Kidney (tissue), 14 donors: Measurements from ENCODE around the gene LMTK2. TPM values are rescaled to one million over a fixed set of nuclear protein-coding genes. Genes with fewer than 3 reads are reported as not detected.

Source experiments
- DNase-seq, 5 donors: peaks; one replicate each; pipeline ENCODE4 v3.0.0-alpha.2; 2013 to 2020
- FAIRE-seq: peaks from 2 replicates; lab custom pipeline; 2012; peaks lifted over from hg19 to GRCh38; lab: Jason Lieb, UNC
- H3K27ac ChIP-seq, 2 donors: one replicate each; pipeline ENCODE4 v1.7.0; 2013; ENCODE audit warnings: low read depth in 2 of 2, low read length in 2 of 2, inconsistent platforms in 1 of 2
- H3K27me3 ChIP-seq: one replicate; pipeline ENCODE4 v1.7.1; 2013; ENCODE audit warnings: low read length, inconsistent platforms; ENCODE audit not compliant: control insufficient read depth, insufficient read depth
- H3K36me3 ChIP-seq, 3 donors: one replicate each; pipeline versions ENCODE4 v1.7.0 to v1.7.1; 2013; ENCODE audit warnings: low read length in 3 of 3, control low read depth in 1 of 3, inconsistent platforms in 1 of 3; ENCODE audit not compliant: insufficient read depth in 3 of 3, control insufficient read depth in 2 of 3
- H3K4me1 ChIP-seq, 3 donors: one replicate each; pipeline versions ENCODE4 v1.7.0 to v1.7.1; 2013; ENCODE audit warnings: low read length in 3 of 3, inconsistent platforms in 1 of 3, low read depth in 1 of 3; ENCODE audit not compliant: control insufficient read depth in 2 of 3, insufficient read depth in 2 of 3
- H3K4me3 ChIP-seq, 3 donors: one replicate each; pipeline versions ENCODE4 v1.7.0 to v1.8.1; 2013; ENCODE audit warnings: low read length in 3 of 3, control low read depth in 1 of 3, inconsistent platforms in 1 of 3
- H3K9ac ChIP-seq, 3 donors: one replicate each; pipeline versions ENCODE4 v1.7.0 to v1.7.1; 2013; ENCODE audit warnings: low read length in 3 of 3, control low read depth in 1 of 3, inconsistent platforms in 1 of 3
- H3K9me3 ChIP-seq, 3 donors: one replicate each; pipeline versions ENCODE4 v1.7.0 to v1.7.1; 2013; ENCODE audit warnings: low read length in 3 of 3, control low read depth in 1 of 3, inconsistent platforms in 1 of 3; ENCODE audit not compliant: control insufficient read depth in 2 of 3, insufficient read depth in 1 of 3
- CTCF ChIP-seq: IDR thresholded peaks from 3 replicates; pipeline ENCODE4 v1.5.1; 2012; ENCODE audit warnings: mild to moderate bottlenecking, moderate library complexity, borderline replicate concordance; ENCODE audit not compliant: insufficient read depth; ENCODE audit errors: extremely low read depth
- intact Hi-C: fragments of 100-400 bp; cut with DNase I; formaldehyde crosslinking; loops from one replicate; pipeline ENCODE4 v1.11.1; 2022
- polyA plus RNA-seq: library from polyadenylated mRNA; stranded (reverse); fragments of 350-450 nt; fragmentation: Illumina TruSeq; extraction: RNeasy Lipid Tissue Mini Kit (QIAGEN cat#74804); gene quantifications from one replicate; pipeline ENCODE4 v1.2.3, GENCODE V29; 2014; ENCODE audit warnings: low read depth, low replicate concordance; ENCODE audit not compliant: insufficient read depth
- total RNA-seq: library from RNA; stranded (reverse); fragmentation: NEBNext Ultra II Directional; extraction: Animal tissue kit (Norgen Biotek cat#: 25700); gene quantifications from one replicate; pipeline ENCODE4 v1.2.1, GENCODE V29; 2021
- donor health status: control.
- donor health status: control.
- donor health status: control.
- donor health status: control.
- donor health status: control.
- donor health status: DM: yes; HTN: yes; CAD: no.
- donor health status: Normal renal cell carcinoma (clear cell type).

Gene LMTK2
- total and polyA plus RNA-seq, 2 donors from 2014 or later = 3.3 to 24.8 TPM

DNA sequence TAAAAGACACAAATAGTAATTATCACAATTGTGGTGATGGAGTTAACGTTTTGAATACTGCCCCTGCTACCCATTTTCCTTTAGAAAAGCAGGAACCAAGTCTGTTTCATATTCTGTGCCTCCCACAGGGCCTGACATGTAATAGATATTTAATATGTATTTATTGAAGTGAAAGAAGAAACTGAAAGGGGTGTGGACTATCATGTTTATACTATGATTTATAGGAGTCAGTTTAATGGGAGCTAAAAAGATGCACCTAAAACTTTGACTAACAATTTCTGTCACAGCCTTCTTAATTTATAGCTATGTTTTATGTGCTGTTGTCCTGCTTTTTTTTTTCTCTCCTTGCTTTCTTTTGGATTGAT is 80.5 kb downstream of the LMTK2 start:
- intact Hi-C loops = no loop called here
- no peak for TF ChIP-seq CTCF
- H3K36me3 ChIP-seq = peaks cover 0 to 2% (median 0%) of the 10 kb centered on the region in 3 donors
- H3K27ac ChIP-seq = no peak overlapping the region
- DNase-seq (no peak), FAIRE-seq (no peak)
- H3K9me3 ChIP-seq = no peaks in the 10 kb centered on the region
- H3K4me3 ChIP-seq = no peak overlapping the region
- no peaks in the 10 kb centered on the region for H3K4me1 ChIP-seq
- no peaks in the 10 kb centered on the region for H3K27me3 ChIP-seq
- no peak overlapping the region for H3K9ac ChIP-seq

DNA sequence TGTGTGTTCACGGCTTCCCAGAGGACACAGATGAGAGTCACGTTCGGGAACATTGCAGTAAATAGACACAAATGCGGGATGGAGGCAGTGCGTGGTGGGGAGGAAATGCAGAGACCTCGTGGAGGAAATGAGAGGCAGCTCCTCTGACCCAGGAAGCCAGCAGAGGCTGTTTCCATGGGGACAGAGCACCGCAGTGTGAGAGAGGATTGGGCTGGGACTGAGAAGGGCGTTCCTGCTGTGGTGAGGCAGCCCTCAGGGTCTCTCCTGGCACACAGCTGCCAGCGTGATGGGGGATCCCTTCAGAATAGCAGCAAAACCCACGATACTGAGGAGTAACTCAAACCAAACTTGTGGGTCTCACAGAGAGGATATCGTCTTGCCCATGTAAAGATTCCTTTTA is 82.9 kb downstream of the LMTK2 start:
- TF ChIP-seq CTCF = no peak
- peaks cover 0 to 16% (median 9%) of the 10 kb centered on the region in 3 donors for H3K36me3 ChIP-seq
- intact Hi-C loops = no loop called here
- H3K4me1 ChIP-seq = no peaks in the 10 kb centered on the region
- H3K27me3 ChIP-seq = no peaks in the 10 kb centered on the region
- no peak overlapping the region for H3K27ac ChIP-seq
- no peak overlapping the region for H3K9ac ChIP-seq
- no peaks in the 10 kb centered on the region for H3K9me3 ChIP-seq
- no peak for DNase-seq
- no peak for FAIRE-seq
- H3K4me3 ChIP-seq = no peak overlapping the region

GRCh38 chr7:98191668-98192431 is 85.2 kb downstream of the LMTK2 start:
- H3K36me3 ChIP-seq = peaks cover 0 to 16% (median 9%) of the 10 kb centered on the region in 3 donors
- no peak overlapping the region for H3K9ac ChIP-seq

More at GRCh38 chr7:98191668-98192431, 85.2 kb downstream of the LMTK2 start:
- H3K4me3 ChIP-seq = no peak overlapping the region
- FAIRE-seq (no peak), DNase-seq (peak in 1 of 5 donors; percentile 70)
- TF ChIP-seq CTCF = no peak
- intact Hi-C loops = no loop called here
- H3K9me3 ChIP-seq = no peaks in the 10 kb centered on the region
- peaks cover 0 to 2% (median 0%) of the 10 kb centered on the region in 3 donors for H3K4me1 ChIP-seq
- H3K27me3 ChIP-seq = no peaks in the 10 kb centered on the region
- no peak overlapping the region for H3K27ac ChIP-seq
